ENCODE measurements around the gene GPR42.

GPR42 gene

DNA sequence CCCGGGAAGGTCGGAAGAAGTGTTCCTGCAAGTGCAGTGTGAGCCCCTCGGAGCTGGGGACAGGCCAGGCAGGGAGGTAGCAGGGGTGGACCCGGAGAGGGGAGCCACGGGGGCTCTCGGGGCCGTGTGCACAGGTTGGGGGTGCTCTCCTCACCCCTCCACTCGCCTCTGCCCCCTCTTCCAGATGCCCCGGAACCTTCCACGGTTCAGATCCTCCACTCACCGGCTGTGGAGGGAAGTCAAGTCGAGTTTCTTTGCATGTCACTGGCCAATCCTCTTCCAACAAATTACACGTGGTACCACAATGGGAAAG, 32.9 kb upstream of the GPR42 start (continued):
- TF ChIP-seq, protein P1, sequence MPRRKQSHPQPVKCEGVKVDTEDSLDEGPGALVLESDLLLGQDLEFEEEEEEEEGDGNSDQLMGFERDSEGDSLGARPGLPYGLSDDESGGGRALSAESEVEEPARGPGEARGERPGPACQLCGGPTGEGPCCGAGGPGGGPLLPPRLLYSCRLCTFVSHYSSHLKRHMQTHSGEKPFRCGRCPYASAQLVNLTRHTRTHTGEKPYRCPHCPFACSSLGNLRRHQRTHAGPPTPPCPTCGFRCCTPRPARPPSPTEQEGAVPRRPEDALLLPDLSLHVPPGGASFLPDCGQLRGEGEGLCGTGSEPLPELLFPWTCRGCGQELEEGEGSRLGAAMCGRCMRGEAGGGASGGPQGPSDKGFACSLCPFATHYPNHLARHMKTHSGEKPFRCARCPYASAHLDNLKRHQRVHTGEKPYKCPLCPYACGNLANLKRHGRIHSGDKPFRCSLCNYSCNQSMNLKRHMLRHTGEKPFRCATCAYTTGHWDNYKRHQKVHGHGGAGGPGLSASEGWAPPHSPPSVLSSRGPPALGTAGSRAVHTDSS (tag by site-specific recombination; IDR thresholded peaks at IDR 0.05): no peak
- TF ChIP-seq ZNF341 (tag by site-specific recombination; IDR thresholded peaks at IDR 0.05; ENCODE audit: low read depth): no peak
- TF ChIP-seq, protein P2, sequence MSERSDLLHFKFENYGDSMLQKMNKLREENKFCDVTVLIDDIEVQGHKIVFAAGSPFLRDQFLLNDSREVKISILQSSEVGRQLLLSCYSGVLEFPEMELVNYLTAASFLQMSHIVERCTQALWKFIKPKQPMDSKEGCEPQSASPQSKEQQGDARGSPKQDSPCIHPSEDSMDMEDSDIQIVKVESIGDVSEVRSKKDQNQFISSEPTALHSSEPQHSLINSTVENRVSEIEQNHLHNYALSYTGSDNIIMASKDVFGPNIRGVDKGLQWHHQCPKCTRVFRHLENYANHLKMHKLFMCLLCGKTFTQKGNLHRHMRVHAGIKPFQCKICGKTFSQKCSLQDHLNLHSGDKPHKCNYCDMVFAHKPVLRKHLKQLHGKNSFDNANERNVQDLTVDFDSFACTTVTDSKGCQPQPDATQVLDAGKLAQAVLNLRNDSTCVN (tag by site-specific recombination; optimal IDR thresholded peaks at IDR 0.05): no peak
- no peak for TF ChIP-seq ZNF248 (tag by site-specific recombination; IDR thresholded peaks at IDR 0.05)

DNA sequence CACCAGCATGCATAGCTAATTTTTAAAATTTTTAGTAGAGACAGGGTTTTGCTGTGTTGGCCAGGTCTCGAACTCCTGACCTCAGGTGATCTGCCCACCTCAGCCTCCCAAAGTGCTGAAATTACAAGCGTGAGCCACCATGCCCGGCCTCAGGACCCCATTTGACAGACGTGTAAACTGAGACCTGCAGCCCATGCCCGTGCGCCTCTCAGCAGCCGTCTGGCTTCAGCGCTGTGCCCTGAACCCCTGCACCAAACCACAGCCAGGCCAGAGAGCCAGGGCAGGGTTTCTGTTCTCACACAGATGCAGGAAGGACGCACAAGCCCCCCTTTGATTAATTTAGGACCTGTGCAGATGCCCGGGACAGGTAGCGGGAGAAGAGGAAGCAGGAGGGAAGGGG, 30.4 kb upstream of the GPR42 start:
- no peak overlapping the region for H3K27ac ChIP-seq (ENCODE audit: extremely low read depth, low read depth, low read length)
- CTCF ChIA-PET: interaction anchor here (1.1 to 1.7 kb wide), 2 partner anchors 12 to 154 kb away, joined by 5 to 12 read pairs; no protein-coding TSS in a partner anchor

DNA sequence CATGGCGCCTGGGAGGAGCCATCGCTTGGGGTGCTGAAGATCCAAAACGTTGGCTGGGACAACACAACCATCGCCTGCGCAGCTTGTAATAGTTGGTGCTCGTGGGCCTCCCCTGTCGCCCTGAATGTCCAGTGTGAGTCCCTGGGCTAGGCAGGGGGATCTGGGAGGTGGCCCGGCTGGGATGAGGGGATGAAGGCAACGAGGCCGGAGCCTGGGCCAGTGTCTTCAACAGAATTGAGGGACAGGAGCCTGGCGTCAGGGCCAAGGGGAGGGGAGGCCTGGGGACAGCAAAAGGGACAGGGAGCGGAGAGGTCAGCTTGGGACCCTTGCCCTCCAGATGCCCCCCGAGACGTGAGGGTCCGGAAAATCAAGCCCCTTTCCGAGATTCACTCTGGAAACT, 29.9 kb upstream of the GPR42 start:
- Histone ChIP-seq H3K9me3 (ENCODE audit: control insufficient read depth, insufficient read depth, low read depth, low read length) (no peaks in the 10 kb centered on the region), H3K4me3 (ENCODE audit: low read depth, low read length) (no peak overlapping the region), H3K4me1 (ENCODE audit: control insufficient read depth, insufficient read depth, low read length) (no peaks in the 10 kb centered on the region), H3K36me3 (ENCODE audit: control insufficient read depth in 2 of 2, insufficient read depth in 1 of 2, low read length in 2 of 2) (no peaks in the 10 kb centered on the region), H3K27ac (ENCODE audit: extremely low read depth, low read depth, low read length) (no peak overlapping the region)
- ChIA-PET POLR2A (no interaction called here), CTCF (interaction anchor here (2.4 kb wide), 1 partner anchor 12 kb away, joined by 12 read pairs; no protein-coding TSS in a partner anchor)
- TF ChIP-seq ZNF140 (tag by site-specific recombination; IDR thresholded peaks at IDR 0.05) (no peak), ZNF549 (tag by site-specific recombination; IDR thresholded peaks at IDR 0.05) (no peak), REPIN1 (tag by site-specific recombination; IDR thresholded peaks at IDR 0.05; ENCODE audit: low read depth) (no peak), ZFHX2 (tag by site-specific recombination; conservative IDR thresholded peaks at IDR 0.05) (no peak), ZXDB (tag by site-specific recombination; IDR thresholded peaks at IDR 0.05) (no peak), SETDB1 (IDR thresholded peaks at IDR 0.05; ENCODE audit: insufficient read length, low read length) (no peak), ZNF600 (tag by site-specific recombination; IDR thresholded peaks at IDR 0.05) (no peak), ZNF132 (tag by site-specific recombination; IDR thresholded peaks at IDR 0.05; ENCODE audit: borderline replicate concordance) (no peak), ZNF366 (tag by site-specific recombination; conservative IDR thresholded peaks at IDR 0.05) (no peak)
- TF ChIP-seq, protein P3, sequence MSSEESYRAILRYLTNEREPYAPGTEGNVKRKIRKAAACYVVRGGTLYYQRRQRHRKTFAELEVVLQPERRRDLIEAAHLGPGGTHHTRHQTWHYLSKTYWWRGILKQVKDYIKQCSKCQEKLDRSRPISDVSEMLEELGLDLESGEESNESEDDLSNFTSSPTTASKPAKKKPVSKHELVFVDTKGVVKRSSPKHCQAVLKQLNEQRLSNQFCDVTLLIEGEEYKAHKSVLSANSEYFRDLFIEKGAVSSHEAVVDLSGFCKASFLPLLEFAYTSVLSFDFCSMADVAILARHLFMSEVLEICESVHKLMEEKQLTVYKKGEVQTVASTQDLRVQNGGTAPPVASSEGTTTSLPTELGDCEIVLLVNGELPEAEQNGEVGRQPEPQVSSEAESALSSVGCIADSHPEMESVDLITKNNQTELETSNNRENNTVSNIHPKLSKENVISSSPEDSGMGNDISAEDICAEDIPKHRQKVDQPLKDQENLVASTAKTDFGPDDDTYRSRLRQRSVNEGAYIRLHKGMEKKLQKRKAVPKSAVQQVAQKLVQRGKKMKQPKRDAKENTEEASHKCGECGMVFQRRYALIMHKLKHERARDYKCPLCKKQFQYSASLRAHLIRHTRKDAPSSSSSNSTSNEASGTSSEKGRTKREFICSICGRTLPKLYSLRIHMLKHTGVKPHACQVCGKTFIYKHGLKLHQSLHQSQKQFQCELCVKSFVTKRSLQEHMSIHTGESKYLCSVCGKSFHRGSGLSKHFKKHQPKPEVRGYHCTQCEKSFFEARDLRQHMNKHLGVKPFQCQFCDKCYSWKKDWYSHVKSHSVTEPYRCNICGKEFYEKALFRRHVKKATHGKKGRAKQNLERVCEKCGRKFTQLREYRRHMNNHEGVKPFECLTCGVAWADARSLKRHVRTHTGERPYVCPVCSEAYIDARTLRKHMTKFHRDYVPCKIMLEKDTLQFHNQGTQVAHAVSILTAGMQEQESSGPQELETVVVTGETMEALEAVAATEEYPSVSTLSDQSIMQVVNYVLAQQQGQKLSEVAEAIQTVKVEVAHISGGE (tag by site-specific recombination; conservative IDR thresholded peaks at IDR 0.05; ENCODE audit: low read depth): no peak
- TF ChIP-seq, protein P4, sequence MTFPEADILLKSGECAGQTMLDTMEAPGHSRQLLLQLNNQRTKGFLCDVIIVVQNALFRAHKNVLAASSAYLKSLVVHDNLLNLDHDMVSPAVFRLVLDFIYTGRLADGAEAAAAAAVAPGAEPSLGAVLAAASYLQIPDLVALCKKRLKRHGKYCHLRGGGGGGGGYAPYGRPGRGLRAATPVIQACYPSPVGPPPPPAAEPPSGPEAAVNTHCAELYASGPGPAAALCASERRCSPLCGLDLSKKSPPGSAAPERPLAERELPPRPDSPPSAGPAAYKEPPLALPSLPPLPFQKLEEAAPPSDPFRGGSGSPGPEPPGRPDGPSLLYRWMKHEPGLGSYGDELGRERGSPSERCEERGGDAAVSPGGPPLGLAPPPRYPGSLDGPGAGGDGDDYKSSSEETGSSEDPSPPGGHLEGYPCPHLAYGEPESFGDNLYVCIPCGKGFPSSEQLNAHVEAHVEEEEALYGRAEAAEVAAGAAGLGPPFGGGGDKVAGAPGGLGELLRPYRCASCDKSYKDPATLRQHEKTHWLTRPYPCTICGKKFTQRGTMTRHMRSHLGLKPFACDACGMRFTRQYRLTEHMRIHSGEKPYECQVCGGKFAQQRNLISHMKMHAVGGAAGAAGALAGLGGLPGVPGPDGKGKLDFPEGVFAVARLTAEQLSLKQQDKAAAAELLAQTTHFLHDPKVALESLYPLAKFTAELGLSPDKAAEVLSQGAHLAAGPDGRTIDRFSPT (tag by site-specific recombination; IDR thresholded peaks at IDR 0.05): no peak

More for the DNA sequence above, 30.4 kb upstream of the GPR42 start:
- POLR2A ChIA-PET: no interaction called here
- no peak for TF ChIP-seq ZNF548 (tag by site-specific recombination; IDR thresholded peaks at IDR 0.05)
- TF ChIP-seq, protein P5, sequence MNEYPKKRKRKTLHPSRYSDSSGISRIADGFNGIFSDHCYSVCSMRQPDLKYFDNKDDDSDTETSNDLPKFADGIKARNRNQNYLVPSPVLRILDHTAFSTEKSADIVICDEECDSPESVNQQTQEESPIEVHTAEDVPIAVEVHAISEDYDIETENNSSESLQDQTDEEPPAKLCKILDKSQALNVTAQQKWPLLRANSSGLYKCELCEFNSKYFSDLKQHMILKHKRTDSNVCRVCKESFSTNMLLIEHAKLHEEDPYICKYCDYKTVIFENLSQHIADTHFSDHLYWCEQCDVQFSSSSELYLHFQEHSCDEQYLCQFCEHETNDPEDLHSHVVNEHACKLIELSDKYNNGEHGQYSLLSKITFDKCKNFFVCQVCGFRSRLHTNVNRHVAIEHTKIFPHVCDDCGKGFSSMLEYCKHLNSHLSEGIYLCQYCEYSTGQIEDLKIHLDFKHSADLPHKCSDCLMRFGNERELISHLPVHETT (tag by site-specific recombination; IDR thresholded peaks at IDR 0.05): no peak
- no peak for TF ChIP-seq ZNF341 (tag by site-specific recombination; IDR thresholded peaks at IDR 0.05; ENCODE audit: low read depth)
- TF ChIP-seq ZNF623 (tag by site-specific recombination; IDR thresholded peaks at IDR 0.05): no peak
- no peak for TF ChIP-seq ZNF473 (tag by site-specific recombination; IDR thresholded peaks at IDR 0.05)
- TF ChIP-seq, protein P6, sequence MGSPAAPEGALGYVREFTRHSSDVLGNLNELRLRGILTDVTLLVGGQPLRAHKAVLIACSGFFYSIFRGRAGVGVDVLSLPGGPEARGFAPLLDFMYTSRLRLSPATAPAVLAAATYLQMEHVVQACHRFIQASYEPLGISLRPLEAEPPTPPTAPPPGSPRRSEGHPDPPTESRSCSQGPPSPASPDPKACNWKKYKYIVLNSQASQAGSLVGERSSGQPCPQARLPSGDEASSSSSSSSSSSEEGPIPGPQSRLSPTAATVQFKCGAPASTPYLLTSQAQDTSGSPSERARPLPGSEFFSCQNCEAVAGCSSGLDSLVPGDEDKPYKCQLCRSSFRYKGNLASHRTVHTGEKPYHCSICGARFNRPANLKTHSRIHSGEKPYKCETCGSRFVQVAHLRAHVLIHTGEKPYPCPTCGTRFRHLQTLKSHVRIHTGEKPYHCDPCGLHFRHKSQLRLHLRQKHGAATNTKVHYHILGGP (tag by site-specific recombination; IDR thresholded peaks at IDR 0.05): no peak
- TF ChIP-seq ZNF558 (tag by site-specific recombination; IDR thresholded peaks at IDR 0.05): no peak
- no peak for TF ChIP-seq ZFP37 (tag by site-specific recombination; IDR thresholded peaks at IDR 0.05)
- TF ChIP-seq ZNF37A (tag by site-specific recombination; IDR thresholded peaks at IDR 0.05): no peak
- no peak for TF ChIP-seq OSR2 (tag by site-specific recombination; IDR thresholded peaks at IDR 0.05)
- TF ChIP-seq ZNF621 (tag by site-specific recombination; IDR thresholded peaks at IDR 0.05): no peak
- no peak for TF ChIP-seq HOXC10 (CRISPR knock-in tag; IDR thresholded peaks at IDR 0.05)
- no peak for TF ChIP-seq GLI4 (tag by site-specific recombination; IDR thresholded peaks at IDR 0.05)
- no peak for TF ChIP-seq ZNF658 (tag by site-specific recombination; IDR thresholded peaks at IDR 0.05)
- no peak for TF ChIP-seq ZFP41 (tag by site-specific recombination; IDR thresholded peaks at IDR 0.05; ENCODE audit: borderline replicate concordance)
- TF ChIP-seq ZSCAN16 (tag by site-specific recombination; IDR thresholded peaks at IDR 0.05): no peak
- Histone ChIP-seq H3K9me3 (ENCODE audit: control insufficient read depth, insufficient read depth, low read depth, low read length) (no peaks in the 10 kb centered on the region), H3K36me3 (ENCODE audit: control insufficient read depth in 2 of 2, insufficient read depth in 1 of 2, low read length in 2 of 2) (no peaks in the 10 kb centered on the region), H3K4me3 (ENCODE audit: low read depth, low read length) (no peak overlapping the region), H3K4me1 (ENCODE audit: control insufficient read depth, insufficient read depth, low read length) (no peaks in the 10 kb centered on the region)
